Breast epithelium (tissue), 3 donors: ENCODE results near the gene DST.

Source experiments
- POLR2A ChIP-seq: fragments of 450-650 bp; IDR thresholded peaks from one replicate; pipeline ENCODE4 v1.6.1; 2016; ENCODE audit warnings: antibody characterized with exemption, mild to moderate bottlenecking, moderate library complexity
- TF ChIP-seq, protein P1 (sequence below), 3 donors: fragments of 450-650 bp; IDR thresholded peaks; one replicate each; pipeline ENCODE4 v1.5.1; 2016 to 2017; ENCODE audit warnings: antibody characterized with exemption in 3 of 3, mild to moderate bottlenecking in 3 of 3, moderate library complexity in 3 of 3

DNA sequence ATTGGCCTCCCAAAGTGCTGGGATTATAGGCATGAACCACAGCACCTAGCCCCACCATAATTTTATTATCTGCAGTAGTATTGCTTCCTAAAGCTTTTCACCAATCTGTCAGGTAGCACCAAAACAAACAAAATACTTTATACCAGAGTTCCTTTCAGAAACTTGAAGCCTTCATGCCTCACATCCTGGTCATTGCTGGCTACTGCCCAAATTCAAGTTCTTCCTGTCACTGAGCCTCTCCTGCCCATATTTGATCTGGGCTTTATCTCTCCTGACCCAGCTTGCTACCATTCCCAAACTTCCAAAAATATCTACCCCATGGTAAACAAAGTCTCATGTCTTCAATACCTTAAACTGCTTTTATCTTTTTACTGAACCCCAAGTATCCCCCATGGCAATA, 34.9 kb upstream of the DST start:
- TF ChIP-seq, protein P1, sequence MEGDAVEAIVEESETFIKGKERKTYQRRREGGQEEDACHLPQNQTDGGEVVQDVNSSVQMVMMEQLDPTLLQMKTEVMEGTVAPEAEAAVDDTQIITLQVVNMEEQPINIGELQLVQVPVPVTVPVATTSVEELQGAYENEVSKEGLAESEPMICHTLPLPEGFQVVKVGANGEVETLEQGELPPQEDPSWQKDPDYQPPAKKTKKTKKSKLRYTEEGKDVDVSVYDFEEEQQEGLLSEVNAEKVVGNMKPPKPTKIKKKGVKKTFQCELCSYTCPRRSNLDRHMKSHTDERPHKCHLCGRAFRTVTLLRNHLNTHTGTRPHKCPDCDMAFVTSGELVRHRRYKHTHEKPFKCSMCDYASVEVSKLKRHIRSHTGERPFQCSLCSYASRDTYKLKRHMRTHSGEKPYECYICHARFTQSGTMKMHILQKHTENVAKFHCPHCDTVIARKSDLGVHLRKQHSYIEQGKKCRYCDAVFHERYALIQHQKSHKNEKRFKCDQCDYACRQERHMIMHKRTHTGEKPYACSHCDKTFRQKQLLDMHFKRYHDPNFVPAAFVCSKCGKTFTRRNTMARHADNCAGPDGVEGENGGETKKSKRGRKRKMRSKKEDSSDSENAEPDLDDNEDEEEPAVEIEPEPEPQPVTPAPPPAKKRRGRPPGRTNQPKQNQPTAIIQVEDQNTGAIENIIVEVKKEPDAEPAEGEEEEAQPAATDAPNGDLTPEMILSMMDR (IDR thresholded peaks at IDR 0.05): no peak
- TF ChIP-seq POLR2A: no peak
